HUES6 (cell line): Measurements from ENCODE around the gene HOXD11.
A peak's percentile ranks its signal among the peaks of the same experiment; 100 is the strongest.

Source experiments
- H3K27ac ChIP-seq: 2 replicates; pipeline ENCODE4 v1.7.0; 2013; ENCODE audit warnings: low read depth, mild to moderate bottlenecking, low read length, inconsistent platforms
- H3K27me3 ChIP-seq: 2 replicates; pipeline ENCODE4 v1.6.1; 2013; ENCODE audit warnings: low read length; ENCODE audit not compliant: control insufficient read depth, insufficient read depth
- H3K36me3 ChIP-seq: 2 replicates; pipeline ENCODE4 v1.6.1; 2013; ENCODE audit warnings: low read length; ENCODE audit not compliant: control insufficient read depth, insufficient read depth
- H3K4me1 ChIP-seq: 2 replicates; pipeline ENCODE4 v1.6.1; 2013; ENCODE audit warnings: low read length; ENCODE audit not compliant: control insufficient read depth, insufficient read depth
- H3K4me3 ChIP-seq: 2 replicates; pipeline ENCODE4 v1.5.1; 2013; ENCODE audit warnings: low read depth, low read length
- H3K9ac ChIP-seq: one replicate; pipeline ENCODE4 v1.6.1; 2013; ENCODE audit warnings: mild to moderate bottlenecking, low read length
- H3K9me3 ChIP-seq: 2 replicates; pipeline ENCODE4 v1.6.1; 2013; ENCODE audit warnings: low read depth, low read length; ENCODE audit not compliant: control insufficient read depth, insufficient read depth

HOXD11 gene

GRCh38 chr2:176089843-176090395, 17.2 kb upstream of the HOXD11 start:
- peaks cover 100% of the 10 kb centered on the region for H3K27me3 ChIP-seq
- peaks cover 31% of the 10 kb centered on the region for H3K4me1 ChIP-seq
- H3K27ac ChIP-seq, result no peak overlapping the region
- no peaks in the 10 kb centered on the region for H3K36me3 ChIP-seq
- no peaks in the 10 kb centered on the region for H3K9me3 ChIP-seq
- H3K9ac ChIP-seq, result no peak overlapping the region
- H3K4me3 ChIP-seq, result no peak overlapping the region

GRCh38 chr2:176090862-176091261, 16.2 kb upstream of the HOXD11 start:
- Histone ChIP-seq H3K4me1 (peaks cover 25% of the 10 kb centered on the region), H3K36me3 (no peaks in the 10 kb centered on the region), H3K9me3 (no peaks in the 10 kb centered on the region), H3K4me3 (no peak overlapping the region), H3K27ac (no peak overlapping the region), H3K9ac (no peak overlapping the region), H3K27me3 (peaks cover 100% of the 10 kb centered on the region)

DNA sequence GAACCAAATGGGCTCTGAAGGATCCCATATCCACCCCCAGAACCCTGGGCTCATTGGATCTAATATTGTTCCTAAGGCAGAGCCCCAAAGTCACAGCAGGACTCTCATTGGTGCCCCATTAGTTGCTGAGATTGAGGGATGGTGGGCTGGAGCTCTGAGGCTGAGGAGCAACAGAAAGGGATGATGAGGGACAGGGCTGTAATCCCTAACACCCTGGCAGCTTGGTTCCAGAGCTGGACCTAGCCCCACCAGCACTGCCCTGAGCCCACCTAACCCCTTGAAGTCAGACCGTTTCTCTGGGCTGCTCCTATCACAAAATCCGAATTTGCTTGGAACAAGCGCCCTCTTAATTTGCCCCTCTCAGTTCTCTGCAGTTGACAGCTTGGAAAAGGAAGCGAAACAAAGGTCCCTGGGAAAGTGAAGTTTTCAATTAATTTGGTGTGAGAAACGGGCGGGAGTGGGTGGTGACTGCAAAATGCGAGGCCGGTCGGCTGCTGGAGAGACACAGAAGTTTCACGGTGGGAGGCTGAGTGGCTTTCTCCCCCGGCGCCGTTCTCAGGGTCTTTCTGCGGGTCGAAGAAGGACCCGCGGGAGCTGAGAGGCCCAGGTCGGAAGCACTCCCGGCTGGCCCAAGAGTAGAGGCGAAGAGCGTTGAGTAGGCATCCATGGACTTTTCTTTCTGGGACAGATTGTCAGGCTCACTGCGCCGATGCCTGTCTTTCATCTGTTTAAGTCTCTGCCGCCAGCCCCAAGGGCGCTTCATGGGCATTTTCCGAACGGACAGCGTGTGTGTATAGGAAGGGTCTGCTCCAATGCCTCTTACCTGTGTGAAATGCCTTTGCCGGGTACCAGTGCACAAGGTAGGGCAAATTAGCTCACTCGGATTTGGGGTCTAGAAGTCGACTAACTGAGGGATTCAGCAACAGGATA, 15.5 kb upstream of the HOXD11 start:
- H3K4me3 ChIP-seq, result peak overlapping the region; percentile 42
- peaks cover 27% of the 10 kb centered on the region for H3K4me1 ChIP-seq
- H3K27me3 ChIP-seq, result peaks cover 100% of the 10 kb centered on the region
- H3K27ac ChIP-seq, result no peak overlapping the region
- H3K9me3 ChIP-seq, result no peaks in the 10 kb centered on the region
- H3K36me3 ChIP-seq, result no peaks in the 10 kb centered on the region
- no peak overlapping the region for H3K9ac ChIP-seq

- Histone ChIP-seq H3K36me3 (no peaks in the 10 kb centered on the region), H3K4me1 (peaks cover 30% of the 10 kb centered on the region), H3K4me3 (peak within 1 kb of the TSS; percentile 48), H3K27ac (no peak within 1 kb of the TSS), H3K27me3 (peaks cover 100% of the 10 kb centered on the region), H3K9me3 (no peaks in the 10 kb centered on the region), H3K9ac (no peak within 1 kb of the TSS)
Measured at GRCh38 chr2:176092270-176093144, 14.6 kb upstream of the HOXD11 start, which contains the start of gene HOXD13. HOXD13 (plus strand) TSS chr2:176092721; CDS start chr2:176092891, 170 bp downstream.

- Histone ChIP-seq H3K27me3 (peaks cover 100% of the 10 kb centered on the region), H3K36me3 (no peaks in the 10 kb centered on the region), H3K27ac (no peak overlapping the region), H3K4me1 (peaks cover 35% of the 10 kb centered on the region), H3K4me3 (peak overlapping the region; percentile 48), H3K9ac (no peak overlapping the region), H3K9me3 (no peaks in the 10 kb centered on the region)
Measured at GRCh38 chr2:176093145-176093897, 13.8 kb upstream of the HOXD11 start.

- no peaks in the 10 kb centered on the region for H3K9me3 ChIP-seq
- no peaks in the 10 kb centered on the region for H3K36me3 ChIP-seq
- no peak overlapping the region for H3K27ac ChIP-seq
- H3K4me3 ChIP-seq, result peak overlapping the region; percentile 48
- H3K27me3 ChIP-seq, result peaks cover 100% of the 10 kb centered on the region
- H3K9ac ChIP-seq, result no peak overlapping the region
- H3K4me1 ChIP-seq, result peaks cover 36% of the 10 kb centered on the region
Measured at GRCh38 chr2:176093898-176094249, 13.2 kb upstream of the HOXD11 start.

DNA sequence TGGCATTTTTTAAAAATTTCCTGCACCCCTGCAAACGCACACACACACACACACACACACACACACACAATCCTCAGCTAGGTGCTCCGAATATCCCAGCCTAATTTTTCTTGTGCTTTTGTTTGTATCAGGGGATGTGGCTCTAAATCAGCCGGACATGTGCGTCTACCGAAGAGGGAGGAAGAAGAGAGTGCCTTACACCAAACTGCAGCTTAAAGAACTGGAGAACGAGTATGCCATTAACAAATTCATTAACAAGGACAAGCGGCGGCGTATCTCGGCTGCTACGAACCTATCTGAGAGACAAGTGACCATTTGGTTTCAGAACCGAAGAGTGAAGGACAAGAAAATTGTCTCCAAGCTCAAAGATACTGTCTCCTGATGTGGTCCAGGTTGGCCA, 12.7 kb upstream of the HOXD11 start:
- H3K9me3 ChIP-seq, result no peaks in the 10 kb centered on the region
- H3K9ac ChIP-seq, result no peak overlapping the region
- H3K4me3 ChIP-seq, result peak overlapping the region; percentile 4; the same call in 1 of the 2 replicates
- no peak overlapping the region for H3K27ac ChIP-seq
- H3K4me1 ChIP-seq, result peaks cover 38% of the 10 kb centered on the region
- H3K36me3 ChIP-seq, result no peaks in the 10 kb centered on the region
- peaks cover 100% of the 10 kb centered on the region for H3K27me3 ChIP-seq

DNA sequence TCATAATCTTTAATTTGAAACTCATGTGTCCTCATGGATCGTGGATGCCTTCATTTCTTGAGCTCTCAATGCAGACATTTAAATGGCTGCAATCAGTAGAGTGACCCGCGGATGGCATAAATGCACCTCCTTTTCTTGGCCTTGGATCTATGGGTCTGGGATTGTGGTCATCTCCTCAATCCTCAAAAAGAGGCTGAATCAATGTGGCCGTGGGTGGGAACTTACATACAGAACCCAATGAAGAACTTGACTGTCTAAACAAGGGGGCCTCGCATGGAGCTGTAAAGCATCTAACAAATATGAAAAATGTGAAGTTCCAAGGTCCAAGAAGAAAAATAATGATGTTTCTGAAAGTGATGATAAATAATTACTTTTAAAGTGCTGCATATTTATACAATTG, 11.7 kb upstream of the HOXD11 start:
- Histone ChIP-seq H3K27ac (no peak overlapping the region), H3K9me3 (no peaks in the 10 kb centered on the region), H3K4me1 (peaks cover 47% of the 10 kb centered on the region), H3K27me3 (peaks cover 100% of the 10 kb centered on the region), H3K9ac (no peak overlapping the region), H3K36me3 (no peaks in the 10 kb centered on the region), H3K4me3 (no peak overlapping the region)

DNA sequence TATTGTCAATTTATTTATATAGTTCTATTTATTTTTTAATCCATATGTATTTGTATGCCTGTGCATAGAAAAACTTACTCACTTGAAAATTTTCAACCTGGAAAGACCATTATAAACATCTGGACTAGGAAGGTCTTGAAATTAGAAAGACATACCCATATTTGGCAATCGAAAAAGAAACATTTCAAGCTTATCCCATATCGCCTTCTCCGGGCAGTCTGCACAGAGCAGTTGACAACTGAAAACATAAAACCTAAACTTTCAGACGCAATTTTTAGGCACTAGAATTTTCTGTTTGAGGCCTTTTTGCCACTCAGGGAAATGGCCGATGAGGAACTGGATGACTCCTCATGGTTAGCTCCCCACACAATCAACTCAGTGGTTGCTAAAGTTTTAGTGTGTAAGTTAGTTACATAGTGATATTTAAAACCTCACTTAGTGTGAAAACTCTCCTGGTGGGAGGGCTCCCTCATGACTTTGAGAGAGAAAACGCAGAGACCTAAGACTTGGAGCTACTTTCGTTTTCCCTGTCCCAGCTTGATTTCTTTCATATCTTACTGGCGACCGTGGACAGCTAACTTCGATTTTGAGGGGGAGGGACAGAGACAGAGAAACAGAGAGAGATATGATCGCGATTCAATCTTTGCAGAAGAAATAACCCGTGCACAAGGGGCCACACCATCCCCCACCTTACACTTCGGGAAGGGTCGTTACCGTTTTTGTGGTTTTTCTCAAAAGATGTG, 10.7 kb upstream of the HOXD11 start:
- no peak overlapping the region for H3K27ac ChIP-seq

More for the DNA sequence above, 10.7 kb upstream of the HOXD11 start:
- Histone ChIP-seq H3K9me3 (no peaks in the 10 kb centered on the region), H3K4me3 (peak overlapping the region; percentile 53), H3K4me1 (peaks cover 51% of the 10 kb centered on the region), H3K36me3 (no peaks in the 10 kb centered on the region), H3K27me3 (peaks cover 100% of the 10 kb centered on the region), H3K9ac (peak overlapping the region; percentile 54)
